GM21825 (cell line): ENCODE measurements around the gene PHKB.

Experiments
- ATAC-seq: cut with Tn5 transposase; IDR thresholded peaks from one replicate; pipeline ENCODE4 v1.9.1; 2021; ENCODE audit warnings: mild to moderate bottlenecking, moderate library complexity; ENCODE audit not compliant: unreplicated experiment

PHKB gene

GRCh38 chr16:47611848-47612493 is 150.8 kb downstream of the PHKB start:
- no peak for ATAC-seq

- no peak for ATAC-seq
Observed at GRCh38 chr16:47612711-47613110, 151.6 kb downstream of the PHKB start.

- no peak for ATAC-seq
Observed at GRCh38 chr16:47613251-47613650, 152.1 kb downstream of the PHKB start.

- no peak for ATAC-seq
Observed at GRCh38 chr16:47617732-47618131, 156.6 kb downstream of the PHKB start.

GRCh38 chr16:47622451-47623176 is 161.5 kb downstream of the PHKB start:
- ATAC-seq, result no peak

- no peak for ATAC-seq
Observed at GRCh38 chr16:47624563-47624962, 163.4 kb downstream of the PHKB start.

GRCh38 chr16:47625115-47625567 is 164.0 kb downstream of the PHKB start:
- no peak for ATAC-seq

GRCh38 chr16:47626246-47626645 is 165.1 kb downstream of the PHKB start:
- ATAC-seq, result no peak

GRCh38 chr16:47627085-47627639 is 166.0 kb downstream of the PHKB start:
- no peak for ATAC-seq

GRCh38 chr16:47627721-47628120 is 166.6 kb downstream of the PHKB start:
- no peak for ATAC-seq

GRCh38 chr16:47631131-47631530 is 170.0 kb downstream of the PHKB start:
- no peak for ATAC-seq

GRCh38 chr16:47634126-47634525 is 173.0 kb downstream of the PHKB start:
- ATAC-seq, result no peak

- ATAC-seq, result no peak
Observed at GRCh38 chr16:47634727-47635126, 173.6 kb downstream of the PHKB start.

- no peak for ATAC-seq
Observed at GRCh38 chr16:47636501-47637099, 175.5 kb downstream of the PHKB start.

- no peak for ATAC-seq
Observed at GRCh38 chr16:47638175-47638574, 177.0 kb downstream of the PHKB start.

- no peak for ATAC-seq
Observed at GRCh38 chr16:47640661-47641060, 179.5 kb downstream of the PHKB start.

GRCh38 chr16:47643323-47644000 is 182.3 kb downstream of the PHKB start:
- ATAC-seq, result no peak

GRCh38 chr16:47644166-47644565 is 183.0 kb downstream of the PHKB start:
- ATAC-seq, result no peak

- ATAC-seq, result no peak
Observed at GRCh38 chr16:47644661-47645060, 183.5 kb downstream of the PHKB start.

GRCh38 chr16:47646914-47647313 is 185.8 kb downstream of the PHKB start:
- no peak for ATAC-seq

GRCh38 chr16:47657032-47657431 is 195.9 kb downstream of the PHKB start:
- ATAC-seq, result no peak
